Measurements from ENCODE around the gene BHLHE40.

The BHLHE40 gene

DNA sequence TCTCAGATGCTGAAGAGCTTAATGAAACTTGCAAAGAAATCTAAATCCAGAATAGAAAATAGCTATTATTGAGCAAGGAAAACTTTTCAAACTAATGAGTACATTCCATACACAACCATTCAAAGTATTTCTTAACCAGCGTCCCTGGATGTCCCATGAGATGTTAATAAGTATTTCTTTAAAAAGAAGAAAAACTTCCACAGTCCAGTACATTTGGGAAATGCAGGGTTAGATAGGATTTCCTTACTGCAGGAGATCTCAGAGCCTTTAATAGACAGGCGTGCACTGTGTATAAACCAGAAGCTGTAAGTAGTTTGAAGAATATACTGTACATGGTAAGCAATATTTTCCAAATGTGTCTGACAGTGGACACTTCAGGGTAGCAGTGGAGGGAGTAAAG, 29.6 kb upstream of the BHLHE40 start:
- no peak for DNase-seq (ENCODE audit: extremely low read depth, low read depth)
- TF ChIP-seq CTCF (IDR thresholded peaks at IDR 0.05; ENCODE audit: low read depth, low read length, missing control alignments), result no peak
- no peak overlapping the region for H3K4me3 ChIP-seq (replicated peaks; ENCODE audit: low read depth, low read length)

DNA sequence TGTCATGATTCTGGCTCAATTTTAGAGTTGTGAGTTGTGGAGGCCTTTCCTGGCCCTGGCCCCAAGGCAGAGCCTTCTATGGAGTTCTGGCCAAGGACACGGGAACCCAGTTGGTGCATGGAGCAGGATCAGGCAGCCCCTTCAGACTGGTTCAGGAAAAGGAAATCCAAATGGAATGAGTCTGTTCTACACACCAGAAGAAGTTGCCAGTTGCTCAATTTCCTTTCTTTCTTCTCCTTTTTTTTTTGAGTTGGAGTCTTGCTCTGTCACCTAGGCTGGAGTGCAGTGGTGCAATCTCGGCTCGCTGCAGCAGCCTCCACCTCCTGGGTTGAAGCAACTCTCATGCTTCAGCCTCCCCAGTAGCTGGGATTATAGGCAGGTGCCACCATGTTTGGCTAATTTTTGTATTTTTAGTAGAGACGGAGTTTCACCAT, 28.9 kb upstream of the BHLHE40 start:
- no peak for DNase-seq (ENCODE audit: extremely low read depth, low read depth)
- TF ChIP-seq CTCF (IDR thresholded peaks at IDR 0.05; ENCODE audit: low read depth, low read length, missing control alignments), result no peak
- H3K4me3 ChIP-seq (replicated peaks; ENCODE audit: low read depth, low read length), result no peak overlapping the region

DNA sequence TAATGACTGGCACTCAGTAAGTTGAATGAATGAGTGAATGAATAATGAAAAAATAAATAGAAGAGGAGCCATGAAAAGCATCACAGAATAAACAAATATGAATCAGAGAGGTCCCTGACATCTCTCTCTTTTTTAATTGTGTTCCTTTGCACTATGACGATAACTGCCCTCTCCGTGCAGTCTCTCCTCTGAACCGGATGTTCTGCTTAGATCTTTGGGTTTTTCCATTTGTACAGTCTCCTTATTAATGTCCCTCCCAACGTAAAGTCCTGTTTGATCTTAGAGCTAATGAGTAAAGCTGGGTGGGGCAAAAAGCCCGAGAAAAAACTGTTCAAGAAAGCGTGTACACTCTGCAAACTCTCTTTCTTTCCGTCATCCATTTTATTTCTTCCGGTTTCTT, 28.3 kb upstream of the BHLHE40 start:
- no peak for DNase-seq (ENCODE audit: extremely low read depth, low read depth)
- H3K4me3 ChIP-seq (replicated peaks; ENCODE audit: low read depth, low read length), result no peak overlapping the region
- TF ChIP-seq CTCF (IDR thresholded peaks at IDR 0.05; ENCODE audit: low read depth, low read length, missing control alignments), result no peak

DNA sequence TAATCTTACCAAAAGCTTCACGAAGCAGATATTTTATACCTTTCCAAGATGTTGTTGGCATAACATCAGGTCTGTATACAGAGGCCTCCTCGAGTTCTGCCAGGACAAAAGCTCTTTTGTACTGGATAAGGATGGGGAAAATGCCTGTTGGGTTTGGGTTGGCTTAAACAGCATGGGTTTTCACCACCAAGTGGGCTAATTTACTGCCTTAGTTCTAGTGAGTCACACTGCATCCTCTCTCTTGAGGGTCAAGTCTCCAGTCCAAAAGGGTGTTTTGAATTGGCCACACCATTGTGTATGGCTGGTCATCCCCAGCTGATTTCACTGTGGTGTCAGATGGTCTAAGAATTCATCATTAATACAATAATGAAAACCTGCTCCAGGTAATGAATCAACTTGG, 26.1 kb upstream of the BHLHE40 start:
- no peak for DNase-seq (ENCODE audit: extremely low read depth, low read depth)
- H3K4me3 ChIP-seq (replicated peaks; ENCODE audit: low read depth, low read length), result no peak overlapping the region
- TF ChIP-seq CTCF (IDR thresholded peaks at IDR 0.05; ENCODE audit: low read depth, low read length, missing control alignments), result no peak

DNA sequence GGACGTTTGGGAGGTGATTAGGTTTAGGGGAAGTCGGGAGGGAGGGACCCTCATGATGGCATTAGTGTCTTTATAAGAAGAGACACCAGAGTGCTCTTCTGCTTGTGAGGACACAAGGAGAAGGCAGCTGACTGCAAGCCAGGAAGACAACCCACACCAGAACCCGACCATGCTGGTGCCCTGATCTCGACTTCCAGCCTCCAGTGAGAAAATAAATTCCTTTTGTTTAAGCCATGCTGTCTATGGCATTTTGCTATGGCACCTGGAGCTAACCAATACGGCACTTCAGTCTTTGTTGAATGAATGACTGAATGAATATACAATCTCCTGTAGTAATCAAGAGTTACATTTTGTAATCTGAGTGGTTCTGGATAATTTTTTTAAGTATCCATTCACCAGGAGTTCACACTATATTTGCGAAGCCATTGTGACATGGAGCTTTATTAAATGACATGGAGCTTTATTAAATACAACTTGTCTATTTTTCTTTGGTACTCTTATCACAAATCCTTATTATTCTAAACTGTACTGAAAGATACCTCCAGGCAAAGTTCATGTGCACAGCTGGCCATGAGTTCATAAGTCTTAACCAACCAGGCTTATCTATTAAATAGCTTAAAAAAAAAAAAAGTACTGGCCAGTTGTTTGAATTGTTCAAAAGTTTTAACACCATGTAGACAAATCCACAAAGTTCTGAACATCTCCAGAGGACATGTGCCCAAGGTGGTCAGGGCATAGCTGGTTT, 24.8 kb upstream of the BHLHE40 start:
- no peak for TF ChIP-seq CTCF (IDR thresholded peaks at IDR 0.05; ENCODE audit: low read depth, low read length, missing control alignments)
- no peak for DNase-seq (ENCODE audit: extremely low read depth, low read depth)
- H3K4me3 ChIP-seq (replicated peaks; ENCODE audit: low read depth, low read length), result no peak overlapping the region

GRCh38 chr3:4956099-4956498, 23.1 kb upstream of the BHLHE40 start:
- no peak for TF ChIP-seq CTCF (IDR thresholded peaks at IDR 0.05; ENCODE audit: low read depth, low read length, missing control alignments)
- DNase-seq (ENCODE audit: extremely low read depth, low read depth), result no peak

DNA sequence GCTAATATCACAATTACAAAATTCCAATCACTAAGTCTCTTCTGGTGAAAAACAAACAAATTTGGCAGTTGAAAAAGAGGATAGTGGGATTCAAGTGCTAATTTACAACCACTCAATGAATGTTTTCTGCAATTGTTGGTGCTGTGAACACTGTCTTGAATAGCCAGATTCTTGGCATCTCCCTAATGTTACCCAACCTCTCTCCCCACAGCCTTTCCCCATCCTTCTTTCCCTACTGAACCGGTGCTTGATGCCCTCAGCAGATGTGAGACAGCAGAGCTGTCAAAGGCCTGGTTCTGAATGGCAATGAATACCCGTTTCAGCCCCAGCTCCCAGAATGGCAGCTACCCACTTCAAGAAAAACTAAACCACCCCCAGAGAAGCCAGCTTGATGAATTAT, 22.5 kb upstream of the BHLHE40 start:
- H3K4me3 ChIP-seq (replicated peaks; ENCODE audit: low read depth, low read length), result no peak overlapping the region
- no peak for DNase-seq (ENCODE audit: extremely low read depth, low read depth)
- no peak for TF ChIP-seq CTCF (IDR thresholded peaks at IDR 0.05; ENCODE audit: low read depth, low read length, missing control alignments)

More at GRCh38 chr3:4956099-4956498, 23.1 kb upstream of the BHLHE40 start:
- H3K4me3 ChIP-seq (replicated peaks; ENCODE audit: low read depth, low read length), result no peak overlapping the region
